ENCODE results near the gene CBLN3. TPM values are rescaled to one million over a fixed set of nuclear protein-coding genes. Genes with fewer than 3 reads are reported as not detected.

Gene CBLN3
- total RNA-seq, 2 donors from 2014 or later: 2.4 to 11.1 TPM

- Histone ChIP-seq H3K4me1 (replicated peaks) (no peaks in the 10 kb centered on the region), H3K36me3 (no peaks in the 10 kb centered on the region), H3K27ac (no peak overlapping the region), H3K4me3 (no peak overlapping the region), H3K9me3 (no peaks in the 10 kb centered on the region), H3K27me3 (replicated peaks; ENCODE audit: insufficient read depth) (no peaks in the 10 kb centered on the region)
- 88% methylated on average over 11 of the region's 15 CpGs for WGBS
- no peak for TF ChIP-seq POLR2AphosphoS5 (IDR thresholded peaks at IDR 0.05)
- no peak for TF ChIP-seq CTCF (IDR thresholded peaks at IDR 0.05)
- TF ChIP-seq POLR2A (IDR thresholded peaks at IDR 0.05): no peak
- no peak for DNase-seq (ENCODE audit: low spot score)
- intact Hi-C loops (cut with DNase I): no loop called here
These were observed 14.6 kb downstream of the CBLN3 start for GRCh38 chr14:24414732-24415420.

- intact Hi-C loops (cut with DNase I): no loop called here
These were observed 15.4 kb downstream of the CBLN3 start for GRCh38 chr14:24414077-24414476.

GRCh38 chr14:24411443-24412389 lies 17.8 kb downstream of the CBLN3 start:
- Histone ChIP-seq H3K36me3 (no peaks in the 10 kb centered on the region), H3K4me3 (no peak overlapping the region), H3K27me3 (replicated peaks; ENCODE audit: insufficient read depth) (no peaks in the 10 kb centered on the region), H3K27ac (no peak overlapping the region), H3K9me3 (no peaks in the 10 kb centered on the region), H3K4me1 (replicated peaks) (no peaks in the 10 kb centered on the region)
- TF ChIP-seq POLR2A (IDR thresholded peaks at IDR 0.05): no peak
- no peak for TF ChIP-seq POLR2AphosphoS5 (IDR thresholded peaks at IDR 0.05)
- peak; percentile 24 to 71 (median 43) for TF ChIP-seq CTCF (IDR thresholded peaks at IDR 0.05)
- DNase-seq (ENCODE audit: low spot score): no peak
- WGBS: 67% methylated on average over 16 of the region's 16 CpGs
- intact Hi-C loops (cut with DNase I): no loop called here

More at GRCh38 chr14:24414077-24414476, 15.4 kb downstream of the CBLN3 start:
- TF ChIP-seq POLR2AphosphoS5 (IDR thresholded peaks at IDR 0.05): no peak
- TF ChIP-seq POLR2A (IDR thresholded peaks at IDR 0.05): no peak
- TF ChIP-seq CTCF (IDR thresholded peaks at IDR 0.05): no peak
- no peaks in the 10 kb centered on the region for H3K36me3 ChIP-seq
- H3K27me3 ChIP-seq (replicated peaks; ENCODE audit: insufficient read depth): no peaks in the 10 kb centered on the region
- H3K4me3 ChIP-seq: no peak overlapping the region
- no peaks in the 10 kb centered on the region for H3K4me1 ChIP-seq (replicated peaks)
- WGBS: 93% methylated on average over 1 of the region's 1 CpG
- DNase-seq (ENCODE audit: low spot score): no peak
- H3K27ac ChIP-seq: no peak overlapping the region
- no peaks in the 10 kb centered on the region for H3K9me3 ChIP-seq

GRCh38 chr14:24409956-24410355 lies 19.5 kb downstream of the CBLN3 start:
- DNase-seq (ENCODE audit: low spot score): no peak
- intact Hi-C loops (cut with DNase I): no loop called here
- Histone ChIP-seq H3K27ac (no peak overlapping the region), H3K27me3 (replicated peaks; ENCODE audit: insufficient read depth) (no peaks in the 10 kb centered on the region), H3K9me3 (no peaks in the 10 kb centered on the region), H3K4me3 (no peak overlapping the region), H3K36me3 (no peaks in the 10 kb centered on the region), H3K4me1 (replicated peaks) (no peaks in the 10 kb centered on the region)
- no peak for TF ChIP-seq POLR2AphosphoS5 (IDR thresholded peaks at IDR 0.05)
- TF ChIP-seq POLR2A (IDR thresholded peaks at IDR 0.05): no peak
- no peak for TF ChIP-seq CTCF (IDR thresholded peaks at IDR 0.05)
- 97% methylated on average over 10 of the region's 10 CpGs for WGBS
